HCT116 (cell line): Measurements from ENCODE around the gene RPRD1B. TPM values are rescaled to one million over a fixed set of nuclear protein-coding genes. Genes with fewer than 3 reads are reported as not detected.

ENCODE experiments used
- ATAC-seq: fragments of 200-7000 bp; cut with Tn5 transposase; 2 replicates; pipeline ENCODE4 v1.9.1; 2020; ENCODE audit warnings: mild to moderate bottlenecking, moderate library complexity
- BruUV-seq: library from RNA; stranded (reverse); fragments of 400-500 nt; replicated peaks from 2 replicates; lab custom pipeline; 2021; lab: Mats Ljungman, UMichigan
- CTCF ChIA-PET: fragments of 300-600 bp; sonication (Branson Sonifier 250); formaldehyde crosslinking; loops from one replicate; lab custom pipeline; 2021; ENCODE audit warnings: antibody characterized with exemption; lab: Charles Lee
- POLR2A ChIA-PET: fragments of 300-600, 350-600 bp; sonication (Branson Sonifier 250); formaldehyde crosslinking; loops from one replicate; lab custom pipeline; 2021; ENCODE audit warnings: antibody characterized with exemption; lab: Charles Lee
- RAD21 ChIA-PET, 2 experiments: fragments of 300-600 bp; sonication (Branson Sonifier 250); formaldehyde crosslinking; loops; one replicate each; lab custom pipeline; 2023; ENCODE audit warnings: low total read pairs in 2 of 2; ENCODE audit not compliant: uncharacterized antibody in 2 of 2, unreplicated experiment in 2 of 2, low non-redundant PET in 1 of 2; lab: Charles Lee
- DNase-seq: peaks from one replicate; pipeline ENCODE4 v3.0.0-alpha.2; 2010; ENCODE audit warnings: low read depth, low spot score
- H2AFZ ChIP-seq: fragments of 200-600 bp; shearing (Covaris generic), sonication (generic); 2 replicates; pipeline ENCODE4 v1.6.1; 2017; ENCODE audit warnings: low read depth, mixed run types, mixed read lengths, antibody characterized with exemption, low read length; ENCODE audit not compliant: poor library complexity, severe bottlenecking
- H3K27ac ChIP-seq: 2 replicates; pipeline ENCODE4 v1.5.1; 2012; ENCODE audit warnings: low read depth, low read length
- H3K27me3 ChIP-seq: fragments of 200-600 bp; sonication (generic); 2 replicates; pipeline ENCODE4 v1.6.1; 2016; ENCODE audit warnings: mixed run types, low read length, mixed read lengths; ENCODE audit not compliant: insufficient read depth
- H3K36me3 ChIP-seq, 2 experiments: fragments of 200-500 bp in 1 of 2; fragments of 200-600 bp in 1 of 2; sonication (Bioruptor generic) in 1 of 2; sonication (generic) in 1 of 2; 2 replicates each; pipeline versions ENCODE4 v1.5.1 to v1.6.1; 2014 to 2016; ENCODE audit warnings: low read length in 2 of 2, inconsistent platforms in 1 of 2, mixed read lengths in 1 of 2, mixed run types in 1 of 2; ENCODE audit not compliant: insufficient read depth in 2 of 2, control insufficient read depth in 1 of 2
- H3K4me1 ChIP-seq, 2 experiments: fragments of 200-600 bp in 1 of 2; sonication (generic) in 1 of 2; 2 replicates each; pipeline versions ENCODE4 v1.5.1 to v1.6.1; 2012 to 2017; ENCODE audit warnings: low read length in 2 of 2, inconsistent platforms in 1 of 2, mild to moderate bottlenecking in 1 of 2, mixed read lengths in 1 of 2, mixed run types in 1 of 2, moderate library complexity in 1 of 2; ENCODE audit not compliant: insufficient read depth in 2 of 2, control insufficient read depth in 1 of 2
- H3K4me2 ChIP-seq: fragments of 200-600 bp; sonication (generic); 2 replicates; pipeline ENCODE4 v1.6.1; 2017; ENCODE audit warnings: mixed run types, low read length, mixed read lengths
- H3K4me3 ChIP-seq, 2 experiments: fragments of 200-600 bp in 1 of 2; sonication (generic) in 1 of 2; replicated peaks in 1 of 2; 2 replicates each; pipeline ENCODE4 v1.5.1; 2011 to 2016; ENCODE audit warnings: low read length in 2 of 2, control low read depth in 1 of 2, low read depth in 1 of 2, mild to moderate bottlenecking in 1 of 2, mixed read lengths in 1 of 2, mixed run types in 1 of 2
- H3K79me2 ChIP-seq: fragments of 200-600 bp; sonication (generic); 2 replicates; pipeline ENCODE4 v1.6.1; 2017; ENCODE audit warnings: mild to moderate bottlenecking, mixed run types, low read length, moderate library complexity, mixed read lengths; ENCODE audit not compliant: insufficient read depth
- H3K9ac ChIP-seq: fragments of 200-600 bp; sonication (generic); 2 replicates; pipeline ENCODE4 v1.6.1; 2016; ENCODE audit warnings: low read length, mixed read lengths
- H3K9me2 ChIP-seq: fragments of 200-600 bp; sonication (generic), shearing (Covaris generic); 2 replicates; pipeline ENCODE4 v1.6.1; 2017; ENCODE audit warnings: mixed run types, mild to moderate bottlenecking, moderate library complexity; ENCODE audit not compliant: insufficient read depth
- H3K9me3 ChIP-seq, 2 experiments: fragments of 200-500 bp in 1 of 2; fragments of 200-600 bp in 1 of 2; sonication (Bioruptor generic) in 1 of 2; sonication (generic) in 1 of 2; 2 replicates each; pipeline ENCODE4 v1.6.1; 2014 to 2017; ENCODE audit warnings: low read length in 2 of 2, mixed read lengths in 2 of 2, inconsistent platforms in 1 of 2, low read depth in 1 of 2, mild to moderate bottlenecking in 1 of 2, mixed run types in 1 of 2, moderate library complexity in 1 of 2; ENCODE audit not compliant: control insufficient read depth in 1 of 2, insufficient read depth in 1 of 2
- H4K20me1 ChIP-seq: fragments of 200-600 bp; sonication (generic), shearing (Covaris generic); 2 replicates; pipeline ENCODE4 v1.6.1; 2017; ENCODE audit warnings: mixed run types, mild to moderate bottlenecking, moderate library complexity; ENCODE audit not compliant: insufficient read depth
- ATF3 ChIP-seq: IDR thresholded peaks from 2 replicates; pipeline ENCODE4 v1.6.1; 2012
- ELF1 ChIP-seq: IDR thresholded peaks from 2 replicates; pipeline ENCODE4 v1.6.1; 2012; ENCODE audit warnings: low read depth, borderline replicate concordance
- EZH2phosphoT487 ChIP-seq: fragments of 200-600 bp; IDR thresholded peaks from 2 replicates; pipeline ENCODE4 v1.6.1; 2018; ENCODE audit warnings: antibody characterized with exemption, borderline replicate concordance
- MAX ChIP-seq: IDR thresholded peaks from 2 replicates; pipeline ENCODE4 v1.6.1; 2012
- REST ChIP-seq: IDR thresholded peaks from 2 replicates; pipeline ENCODE4 v1.6.1; 2012; ENCODE audit warnings: low read depth
- intact Hi-C: fragments of 100-400 bp; cut with micrococcal nuclease; formaldehyde crosslinking; loops from 2 replicates; pipeline ENCODE4 v1.10.0; 2022
- total RNA-seq: library from RNA; stranded (reverse); gene quantifications from one replicate; pipeline ENCODE4 v1.2.1, GENCODE V29; 2021; ENCODE audit not compliant: unreplicated experiment

RPRD1B gene
- total RNA-seq, 1 experiment from 2014 or later, result 30.7 TPM

- ATAC-seq, result no peak
- Histone ChIP-seq H3K79me2 (no peaks in the 10 kb centered on the region), H3K9me3 (no peaks in the 10 kb centered on the region), H3K4me2 (no peak overlapping the region), H4K20me1 (no peaks in the 10 kb centered on the region), H3K9ac (no peak overlapping the region), H3K4me1 (peaks cover 2 to 9% of the 10 kb centered on the region in 2 experiments; a peak in 1 of 4 replicates), H2AFZ (no peak overlapping the region), H3K27ac (no peak overlapping the region), H3K9me2 (no peaks in the 10 kb centered on the region), H3K36me3 (peaks cover 14 to 15% of the 10 kb centered on the region in 2 experiments; a peak in 2 of 4 replicates), H3K4me3 (no peak overlapping the region), H3K27me3 (no peaks in the 10 kb centered on the region)
- intact Hi-C loops, result no loop called here
- no TSS peak for BruUV-seq
- ChIA-PET CTCF (interaction anchor here (1.5 kb wide), 1 partner anchor 19 kb away, joined by 4 read pairs; no protein-coding TSS in a partner anchor), RAD21 (no interaction called here), POLR2A (no interaction called here)
- DNase-seq, result no peak
- TF ChIP-seq MAX (no peak), ELF1 (no peak), ATF3 (no peak), EZH2phosphoT487 (no peak), REST (no peak)
Measured at GRCh38 chr20:38092915-38093314, 59.4 kb downstream of the RPRD1B start.
